ENCODE results near the gene CRTAP.

DNA sequence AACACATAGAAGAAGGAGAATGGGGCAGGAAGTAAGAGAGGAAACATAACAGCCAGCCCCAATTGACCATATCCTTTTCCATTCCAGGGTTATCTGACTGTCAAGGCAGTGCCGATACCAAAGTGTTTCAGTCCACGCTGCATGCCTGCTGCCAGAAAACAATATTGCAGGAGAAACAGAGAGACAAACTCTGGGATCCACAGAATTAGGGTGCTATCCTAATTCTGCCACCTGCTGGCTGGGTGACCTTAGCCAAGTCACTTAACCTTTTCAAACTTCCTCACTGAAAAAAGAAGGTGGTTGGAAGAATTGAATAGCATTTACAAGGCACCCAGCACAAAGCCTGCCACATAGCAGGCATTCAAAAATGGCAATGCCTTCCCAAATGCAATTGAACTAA lies 48.9 kb upstream of the CRTAP start:
- TF ChIP-seq, protein P1, sequence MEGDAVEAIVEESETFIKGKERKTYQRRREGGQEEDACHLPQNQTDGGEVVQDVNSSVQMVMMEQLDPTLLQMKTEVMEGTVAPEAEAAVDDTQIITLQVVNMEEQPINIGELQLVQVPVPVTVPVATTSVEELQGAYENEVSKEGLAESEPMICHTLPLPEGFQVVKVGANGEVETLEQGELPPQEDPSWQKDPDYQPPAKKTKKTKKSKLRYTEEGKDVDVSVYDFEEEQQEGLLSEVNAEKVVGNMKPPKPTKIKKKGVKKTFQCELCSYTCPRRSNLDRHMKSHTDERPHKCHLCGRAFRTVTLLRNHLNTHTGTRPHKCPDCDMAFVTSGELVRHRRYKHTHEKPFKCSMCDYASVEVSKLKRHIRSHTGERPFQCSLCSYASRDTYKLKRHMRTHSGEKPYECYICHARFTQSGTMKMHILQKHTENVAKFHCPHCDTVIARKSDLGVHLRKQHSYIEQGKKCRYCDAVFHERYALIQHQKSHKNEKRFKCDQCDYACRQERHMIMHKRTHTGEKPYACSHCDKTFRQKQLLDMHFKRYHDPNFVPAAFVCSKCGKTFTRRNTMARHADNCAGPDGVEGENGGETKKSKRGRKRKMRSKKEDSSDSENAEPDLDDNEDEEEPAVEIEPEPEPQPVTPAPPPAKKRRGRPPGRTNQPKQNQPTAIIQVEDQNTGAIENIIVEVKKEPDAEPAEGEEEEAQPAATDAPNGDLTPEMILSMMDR (IDR thresholded peaks at IDR 0.05): peak in 1 of 12 donors; percentile 12
- no peak for TF ChIP-seq POLR2A (IDR thresholded peaks at IDR 0.05)
